HepG2 (cell line): ENCODE measurements around the gene VSIG10L. TPM values are rescaled to one million over a fixed set of nuclear protein-coding genes. Genes with fewer than 3 reads are reported as not detected.

Experiments used
- HNF1A ChIP-seq, 2 experiments: sonication (generic) in 1 of 2; formaldehyde crosslinking in 1 of 2; IDR thresholded peaks; 2 replicates each; pipeline versions ENCODE4 v1.4.0 to v1.6.1; 2016 to 2020; ENCODE audit warnings: borderline replicate concordance in 1 of 2, low read depth in 1 of 2, mild to moderate bottlenecking in 1 of 2, missing genetic modification reagents in 1 of 2
- HNF4A ChIP-seq: sonication (generic); formaldehyde crosslinking; IDR thresholded peaks from 2 replicates; pipeline ENCODE4 v1.4.0; 2020; ENCODE audit warnings: missing genetic modification reagents
- KAT8 ChIP-seq: IDR thresholded peaks from 2 replicates; pipeline ENCODE4 v1.6.1; 2016; ENCODE audit warnings: missing genetic modification reagents, missing compliant biosample characterization
- RBAK ChIP-seq: sonication (generic); formaldehyde crosslinking; IDR thresholded peaks from 2 replicates; pipeline ENCODE4 v1.5.1; 2020; ENCODE audit warnings: mild to moderate bottlenecking, missing genetic modification reagents
- ZFP36L1 ChIP-seq: sonication (generic); formaldehyde crosslinking; IDR thresholded peaks from 2 replicates; pipeline ENCODE4 v1.8.0; 2022; ENCODE audit warnings: mild to moderate bottlenecking, missing genetic modification reagents, moderate library complexity
- ZNF501 ChIP-seq: sonication (generic); formaldehyde crosslinking; IDR thresholded peaks from 2 replicates; pipeline ENCODE4 v1.5.1; 2020; ENCODE audit warnings: mild to moderate bottlenecking, moderate library complexity, missing genetic modification reagents
- ZNF891 ChIP-seq: sonication (generic); formaldehyde crosslinking; IDR thresholded peaks from 2 replicates; pipeline ENCODE4 v1.5.0; 2020; ENCODE audit warnings: mild to moderate bottlenecking, missing genetic modification reagents
- polyA plus RNA-seq, 8 experiments: library from polyadenylated mRNA; depleted of rRNA in 3 of 8; stranded (reverse) in 7 of 8; unstranded in 1 of 8; fragments of >200 nt; fragmentation: Illumina TruSeq in 4 of 8; extraction: Trizol in 4 of 8; gene quantifications; 2 replicates each; pipeline versions ENCODE4 v1.2.1 to v1.2.3, GENCODE V29; 2011 to 2016; ENCODE audit warnings: low read depth in 4 of 8, missing spikeins in 1 of 8, mixed read lengths in 1 of 8; ENCODE audit not compliant: insufficient read depth in 1 of 8
- total RNA-seq, 5 experiments: library from RNA; depleted of rRNA; stranded (reverse); fragments of >200 nt; fragmentation: Illumina TruSeq; extraction: Trizol; gene quantifications; 2 replicates each; pipeline ENCODE4 v1.2.3, GENCODE V29; 2016; ENCODE audit warnings: low read depth in 1 of 5
- TF ChIP-seq, protein P1 (sequence below): sonication (generic); formaldehyde crosslinking; IDR thresholded peaks from 2 replicates; pipeline ENCODE4 v1.5.0; 2020; ENCODE audit warnings: missing genetic modification reagents, mild to moderate bottlenecking, borderline replicate concordance
- TF ChIP-seq, protein P2 (sequence below): sonication (generic); formaldehyde crosslinking; IDR thresholded peaks from 2 replicates; pipeline ENCODE4 v1.5.1; 2020; ENCODE audit warnings: mild to moderate bottlenecking, missing genetic modification reagents, borderline replicate concordance

Gene VSIG10L
- total and polyA plus RNA-seq, 2 of the 13 experiments (the other 11 are each of a cell fraction or from before 2014, with no cell fraction given) = 2.7 to 8.5 TPM

GRCh38 chr19:51367565-51368365, 25.8 kb upstream of the VSIG10L start (continued):
- TF ChIP-seq ZNF501 (CRISPR knock-in tag) = peak; percentile 38; the same call in 1 of the 2 replicates
- TF ChIP-seq KAT8 (CRISPR knock-in tag) = peak; percentile 51; the same call in 1 of the 2 replicates
- TF ChIP-seq RBAK (CRISPR knock-in tag) = no peak
- TF ChIP-seq HNF4A (CRISPR knock-in tag) = no peak; the same call in 1 of the 2 replicates
- TF ChIP-seq ZNF891 (CRISPR knock-in tag) = peak; percentile 61; the same call in 1 of the 2 replicates
- no peak for TF ChIP-seq HNF1A (IDR thresholded peaks at IDR 0.05; ENCODE audit: low read depth)
- no peak; the same call in 1 of the 2 replicates for TF ChIP-seq HNF1A (CRISPR knock-in tag; IDR thresholded peaks at IDR 0.05; ENCODE audit: borderline replicate concordance)
- TF ChIP-seq ZFP36L1 = peak; percentile 96
- TF ChIP-seq, protein P1, sequence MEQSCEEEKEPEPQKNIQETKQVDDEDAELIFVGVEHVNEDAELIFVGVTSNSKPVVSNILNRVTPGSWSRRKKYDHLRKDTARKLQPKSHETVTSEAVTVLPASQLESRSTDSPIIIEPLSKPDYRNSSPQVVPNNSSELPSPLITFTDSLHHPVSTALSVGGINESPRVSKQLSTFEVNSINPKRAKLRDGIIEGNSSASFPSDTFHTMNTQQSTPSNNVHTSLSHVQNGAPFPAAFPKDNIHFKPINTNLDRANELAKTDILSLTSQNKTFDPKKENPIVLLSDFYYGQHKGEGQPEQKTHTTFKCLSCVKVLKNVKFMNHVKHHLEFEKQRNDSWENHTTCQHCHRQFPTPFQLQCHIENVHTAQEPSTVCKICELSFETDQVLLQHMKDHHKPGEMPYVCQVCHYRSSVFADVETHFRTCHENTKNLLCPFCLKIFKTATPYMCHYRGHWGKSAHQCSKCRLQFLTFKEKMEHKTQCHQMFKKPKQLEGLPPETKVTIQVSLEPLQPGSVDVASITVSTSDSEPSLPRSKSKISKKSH (CRISPR knock-in tag) = 0 out of 2 replicates have a peak, but pooled peaks have one; percentile 12
- TF ChIP-seq, protein P2, sequence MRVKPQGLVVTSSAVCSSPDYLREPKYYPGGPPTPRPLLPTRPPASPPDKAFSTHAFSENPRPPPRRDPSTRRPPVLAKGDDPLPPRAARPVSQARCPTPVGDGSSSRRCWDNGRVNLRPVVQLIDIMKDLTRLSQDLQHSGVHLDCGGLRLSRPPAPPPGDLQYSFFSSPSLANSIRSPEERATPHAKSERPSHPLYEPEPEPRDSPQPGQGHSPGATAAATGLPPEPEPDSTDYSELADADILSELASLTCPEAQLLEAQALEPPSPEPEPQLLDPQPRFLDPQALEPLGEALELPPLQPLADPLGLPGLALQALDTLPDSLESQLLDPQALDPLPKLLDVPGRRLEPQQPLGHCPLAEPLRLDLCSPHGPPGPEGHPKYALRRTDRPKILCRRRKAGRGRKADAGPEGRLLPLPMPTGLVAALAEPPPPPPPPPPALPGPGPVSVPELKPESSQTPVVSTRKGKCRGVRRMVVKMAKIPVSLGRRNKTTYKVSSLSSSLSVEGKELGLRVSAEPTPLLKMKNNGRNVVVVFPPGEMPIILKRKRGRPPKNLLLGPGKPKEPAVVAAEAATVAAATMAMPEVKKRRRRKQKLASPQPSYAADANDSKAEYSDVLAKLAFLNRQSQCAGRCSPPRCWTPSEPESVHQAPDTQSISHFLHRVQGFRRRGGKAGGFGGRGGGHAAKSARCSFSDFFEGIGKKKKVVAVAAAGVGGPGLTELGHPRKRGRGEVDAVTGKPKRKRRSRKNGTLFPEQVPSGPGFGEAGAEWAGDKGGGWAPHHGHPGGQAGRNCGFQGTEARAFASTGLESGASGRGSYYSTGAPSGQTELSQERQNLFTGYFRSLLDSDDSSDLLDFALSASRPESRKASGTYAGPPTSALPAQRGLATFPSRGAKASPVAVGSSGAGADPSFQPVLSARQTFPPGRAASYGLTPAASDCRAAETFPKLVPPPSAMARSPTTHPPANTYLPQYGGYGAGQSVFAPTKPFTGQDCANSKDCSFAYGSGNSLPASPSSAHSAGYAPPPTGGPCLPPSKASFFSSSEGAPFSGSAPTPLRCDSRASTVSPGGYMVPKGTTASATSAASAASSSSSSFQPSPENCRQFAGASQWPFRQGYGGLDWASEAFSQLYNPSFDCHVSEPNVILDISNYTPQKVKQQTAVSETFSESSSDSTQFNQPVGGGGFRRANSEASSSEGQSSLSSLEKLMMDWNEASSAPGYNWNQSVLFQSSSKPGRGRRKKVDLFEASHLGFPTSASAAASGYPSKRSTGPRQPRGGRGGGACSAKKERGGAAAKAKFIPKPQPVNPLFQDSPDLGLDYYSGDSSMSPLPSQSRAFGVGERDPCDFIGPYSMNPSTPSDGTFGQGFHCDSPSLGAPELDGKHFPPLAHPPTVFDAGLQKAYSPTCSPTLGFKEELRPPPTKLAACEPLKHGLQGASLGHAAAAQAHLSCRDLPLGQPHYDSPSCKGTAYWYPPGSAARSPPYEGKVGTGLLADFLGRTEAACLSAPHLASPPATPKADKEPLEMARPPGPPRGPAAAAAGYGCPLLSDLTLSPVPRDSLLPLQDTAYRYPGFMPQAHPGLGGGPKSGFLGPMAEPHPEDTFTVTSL (CRISPR knock-in tag) = no peak
